ENCODE measurements around the gene KDM4E.

DNA sequence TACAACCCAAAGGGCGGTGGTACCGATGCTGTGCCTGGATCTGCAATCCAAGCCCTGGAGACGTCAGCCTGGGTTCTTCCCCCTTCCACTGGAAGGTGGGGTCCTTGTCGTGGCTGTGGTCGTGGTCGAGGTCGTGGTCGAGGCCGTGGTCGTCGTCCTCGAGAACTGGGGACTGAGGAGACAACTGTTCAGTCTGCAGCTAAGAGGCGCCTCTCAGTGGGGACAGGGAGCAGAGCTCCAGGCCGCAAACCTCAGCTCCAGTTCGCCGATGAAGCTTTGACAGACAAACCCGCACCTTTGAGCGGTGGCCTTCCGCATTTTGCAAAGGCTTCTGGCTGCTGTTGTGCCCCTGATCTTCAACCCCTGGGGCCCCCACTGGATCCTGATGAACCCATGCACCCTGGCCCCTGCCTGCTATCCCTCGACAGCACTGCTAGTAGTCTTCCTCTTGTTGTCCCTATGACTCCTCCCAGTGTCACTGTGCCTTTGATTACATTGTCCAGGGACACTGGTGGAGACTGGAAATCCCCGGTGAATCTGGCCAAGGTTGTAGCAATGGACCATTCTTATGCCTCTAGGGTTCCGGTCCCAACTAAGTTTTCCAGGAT is 25.6 kb downstream of the KDM4E start:
- TF ChIP-seq, protein P1, sequence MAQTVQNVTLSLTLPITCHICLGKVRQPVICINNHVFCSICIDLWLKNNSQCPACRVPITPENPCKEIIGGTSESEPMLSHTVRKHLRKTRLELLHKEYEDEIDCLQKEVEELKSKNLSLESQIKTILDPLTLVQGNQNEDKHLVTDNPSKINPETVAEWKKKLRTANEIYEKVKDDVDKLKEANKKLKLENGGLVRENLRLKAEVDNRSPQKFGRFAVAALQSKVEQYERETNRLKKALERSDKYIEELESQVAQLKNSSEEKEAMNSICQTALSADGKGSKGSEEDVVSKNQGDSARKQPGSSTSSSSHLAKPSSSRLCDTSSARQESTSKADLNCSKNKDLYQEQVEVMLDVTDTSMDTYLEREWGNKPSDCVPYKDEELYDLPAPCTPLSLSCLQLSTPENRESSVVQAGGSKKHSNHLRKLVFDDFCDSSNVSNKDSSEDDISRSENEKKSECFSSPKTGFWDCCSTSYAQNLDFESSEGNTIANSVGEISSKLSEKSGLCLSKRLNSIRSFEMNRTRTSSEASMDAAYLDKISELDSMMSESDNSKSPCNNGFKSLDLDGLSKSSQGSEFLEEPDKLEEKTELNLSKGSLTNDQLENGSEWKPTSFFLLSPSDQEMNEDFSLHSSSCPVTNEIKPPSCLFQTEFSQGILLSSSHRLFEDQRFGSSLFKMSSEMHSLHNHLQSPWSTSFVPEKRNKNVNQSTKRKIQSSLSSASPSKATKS (CRISPR knock-in tag; IDR thresholded peaks at IDR 0.05) = no peak
- TF ChIP-seq, protein P2, sequence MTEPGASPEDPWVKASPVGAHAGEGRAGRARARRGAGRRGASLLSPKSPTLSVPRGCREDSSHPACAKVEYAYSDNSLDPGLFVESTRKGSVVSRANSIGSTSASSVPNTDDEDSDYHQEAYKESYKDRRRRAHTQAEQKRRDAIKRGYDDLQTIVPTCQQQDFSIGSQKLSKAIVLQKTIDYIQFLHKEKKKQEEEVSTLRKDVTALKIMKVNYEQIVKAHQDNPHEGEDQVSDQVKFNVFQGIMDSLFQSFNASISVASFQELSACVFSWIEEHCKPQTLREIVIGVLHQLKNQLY (CRISPR knock-in tag; conservative IDR thresholded peaks at IDR 0.05) = no peak

All from K562 (cell line).